SK-N-SH (cell line): Measurements from ENCODE around the gene F11R.

Experiments
- EP300 ChIP-seq, 2 experiments: IDR thresholded peaks; 2 replicates each; pipeline versions ENCODE4 v1.4.0 to v1.6.1; 2012; ENCODE audit warnings: borderline replicate concordance in 1 of 2, low read depth in 1 of 2, low read length in 1 of 2
- EZH2phosphoT487 ChIP-seq: fragments of 200-600 bp; sonication (generic); IDR thresholded peaks from 2 replicates; pipeline ENCODE4 v1.6.1; 2017; ENCODE audit warnings: low read depth, mixed run types, mild to moderate bottlenecking, antibody characterized with exemption, moderate library complexity, borderline replicate concordance
- FOXM1 ChIP-seq: IDR thresholded peaks from 2 replicates; pipeline ENCODE4 v1.4.0; 2012; ENCODE audit warnings: low read depth, mild to moderate bottlenecking
- JUND ChIP-seq: IDR thresholded peaks from 2 replicates; pipeline ENCODE4 v1.4.0; 2012
- NRF1 ChIP-seq: IDR thresholded peaks from 2 replicates; pipeline ENCODE4 v1.6.1; 2012; ENCODE audit warnings: low read depth, mild to moderate bottlenecking, low read length
- POLR2AphosphoS5 ChIP-seq: IDR thresholded peaks from 2 replicates; pipeline ENCODE4 v1.6.1; 2012; ENCODE audit warnings: low read depth, low read length
- RCOR1 ChIP-seq: fragments of 150-350 bp; IDR thresholded peaks from 2 replicates; pipeline ENCODE4 v1.6.1; 2017; ENCODE audit warnings: antibody characterized with exemption, low read length
- RFX5 ChIP-seq: IDR thresholded peaks from 2 replicates; pipeline ENCODE4 v1.6.1; 2012; ENCODE audit warnings: mild to moderate bottlenecking, improper control_type of control experiment, low read length
- SMC3 ChIP-seq: IDR thresholded peaks from 2 replicates; pipeline ENCODE4 v1.6.1; 2012; ENCODE audit warnings: low read depth, low read length, improper control_type of control experiment
- TAF1 ChIP-seq: IDR thresholded peaks from 2 replicates; pipeline ENCODE4 v1.6.1; 2012; ENCODE audit warnings: low read depth, mild to moderate bottlenecking, low read length, moderate library complexity, borderline replicate concordance
- TF ChIP-seq, protein P1 (sequence below): fragments of 200-600 bp; sonication (generic); IDR thresholded peaks from 2 replicates; pipeline ENCODE4 v1.6.1; 2017; ENCODE audit warnings: antibody characterized with exemption, mild to moderate bottlenecking, moderate library complexity
- TF ChIP-seq, protein P2 (sequence below): IDR thresholded peaks from 2 replicates; pipeline ENCODE4 v1.6.1; 2012; ENCODE audit warnings: mild to moderate bottlenecking, low read depth, low read length, moderate library complexity
- TF ChIP-seq, protein P3 (sequence below): IDR thresholded peaks from 2 replicates; pipeline ENCODE4 v1.4.0; 2012; ENCODE audit warnings: low read depth

DNA sequence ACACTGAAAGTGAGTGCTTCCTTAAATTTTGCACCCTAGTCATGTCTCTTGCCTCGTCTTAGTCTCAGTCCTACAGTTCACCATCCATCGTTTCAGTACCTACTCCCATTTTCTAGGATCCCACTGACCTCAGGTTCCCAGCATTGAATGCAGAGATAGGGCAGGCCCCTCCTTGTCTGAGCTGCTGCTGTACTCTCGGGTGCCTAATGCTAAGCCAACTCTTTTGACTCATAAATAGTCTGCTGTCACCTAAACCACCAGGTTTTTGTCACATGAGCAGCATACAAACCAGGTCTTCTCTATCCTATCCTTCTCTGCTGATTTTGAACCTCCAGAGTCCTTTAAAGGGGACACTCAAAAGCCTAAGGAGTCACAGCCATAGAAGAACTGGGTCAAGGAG lies 45.7 kb upstream of the F11R start:
- TF ChIP-seq, protein P1, sequence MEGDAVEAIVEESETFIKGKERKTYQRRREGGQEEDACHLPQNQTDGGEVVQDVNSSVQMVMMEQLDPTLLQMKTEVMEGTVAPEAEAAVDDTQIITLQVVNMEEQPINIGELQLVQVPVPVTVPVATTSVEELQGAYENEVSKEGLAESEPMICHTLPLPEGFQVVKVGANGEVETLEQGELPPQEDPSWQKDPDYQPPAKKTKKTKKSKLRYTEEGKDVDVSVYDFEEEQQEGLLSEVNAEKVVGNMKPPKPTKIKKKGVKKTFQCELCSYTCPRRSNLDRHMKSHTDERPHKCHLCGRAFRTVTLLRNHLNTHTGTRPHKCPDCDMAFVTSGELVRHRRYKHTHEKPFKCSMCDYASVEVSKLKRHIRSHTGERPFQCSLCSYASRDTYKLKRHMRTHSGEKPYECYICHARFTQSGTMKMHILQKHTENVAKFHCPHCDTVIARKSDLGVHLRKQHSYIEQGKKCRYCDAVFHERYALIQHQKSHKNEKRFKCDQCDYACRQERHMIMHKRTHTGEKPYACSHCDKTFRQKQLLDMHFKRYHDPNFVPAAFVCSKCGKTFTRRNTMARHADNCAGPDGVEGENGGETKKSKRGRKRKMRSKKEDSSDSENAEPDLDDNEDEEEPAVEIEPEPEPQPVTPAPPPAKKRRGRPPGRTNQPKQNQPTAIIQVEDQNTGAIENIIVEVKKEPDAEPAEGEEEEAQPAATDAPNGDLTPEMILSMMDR = no peak
- TF ChIP-seq POLR2AphosphoS5 = no peak
- no peak for TF ChIP-seq RFX5
- no peak for TF ChIP-seq TAF1
- TF ChIP-seq SMC3 = no peak
- TF ChIP-seq, protein P2, sequence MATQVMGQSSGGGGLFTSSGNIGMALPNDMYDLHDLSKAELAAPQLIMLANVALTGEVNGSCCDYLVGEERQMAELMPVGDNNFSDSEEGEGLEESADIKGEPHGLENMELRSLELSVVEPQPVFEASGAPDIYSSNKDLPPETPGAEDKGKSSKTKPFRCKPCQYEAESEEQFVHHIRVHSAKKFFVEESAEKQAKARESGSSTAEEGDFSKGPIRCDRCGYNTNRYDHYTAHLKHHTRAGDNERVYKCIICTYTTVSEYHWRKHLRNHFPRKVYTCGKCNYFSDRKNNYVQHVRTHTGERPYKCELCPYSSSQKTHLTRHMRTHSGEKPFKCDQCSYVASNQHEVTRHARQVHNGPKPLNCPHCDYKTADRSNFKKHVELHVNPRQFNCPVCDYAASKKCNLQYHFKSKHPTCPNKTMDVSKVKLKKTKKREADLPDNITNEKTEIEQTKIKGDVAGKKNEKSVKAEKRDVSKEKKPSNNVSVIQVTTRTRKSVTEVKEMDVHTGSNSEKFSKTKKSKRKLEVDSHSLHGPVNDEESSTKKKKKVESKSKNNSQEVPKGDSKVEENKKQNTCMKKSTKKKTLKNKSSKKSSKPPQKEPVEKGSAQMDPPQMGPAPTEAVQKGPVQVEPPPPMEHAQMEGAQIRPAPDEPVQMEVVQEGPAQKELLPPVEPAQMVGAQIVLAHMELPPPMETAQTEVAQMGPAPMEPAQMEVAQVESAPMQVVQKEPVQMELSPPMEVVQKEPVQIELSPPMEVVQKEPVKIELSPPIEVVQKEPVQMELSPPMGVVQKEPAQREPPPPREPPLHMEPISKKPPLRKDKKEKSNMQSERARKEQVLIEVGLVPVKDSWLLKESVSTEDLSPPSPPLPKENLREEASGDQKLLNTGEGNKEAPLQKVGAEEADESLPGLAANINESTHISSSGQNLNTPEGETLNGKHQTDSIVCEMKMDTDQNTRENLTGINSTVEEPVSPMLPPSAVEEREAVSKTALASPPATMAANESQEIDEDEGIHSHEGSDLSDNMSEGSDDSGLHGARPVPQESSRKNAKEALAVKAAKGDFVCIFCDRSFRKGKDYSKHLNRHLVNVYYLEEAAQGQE = no peak
- TF ChIP-seq JUND = no peak
- TF ChIP-seq RCOR1 = no peak
- no peak for TF ChIP-seq EZH2phosphoT487
- TF ChIP-seq, protein P3, sequence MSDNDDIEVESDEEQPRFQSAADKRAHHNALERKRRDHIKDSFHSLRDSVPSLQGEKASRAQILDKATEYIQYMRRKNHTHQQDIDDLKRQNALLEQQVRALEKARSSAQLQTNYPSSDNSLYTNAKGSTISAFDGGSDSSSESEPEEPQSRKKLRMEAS = no peak
- no peak for TF ChIP-seq EP300 (IDR thresholded peaks at IDR 0.05; ENCODE audit: borderline replicate concordance in 1 of 2, low read depth in 1 of 2, low read length in 1 of 2)
- no peak for TF ChIP-seq FOXM1
- TF ChIP-seq NRF1 = no peak
